Endometrial microvascular endothelial cells (primary cell): ENCODE results near the gene DIS3L2. TPM values are rescaled to one million over a fixed set of nuclear protein-coding genes. Genes with fewer than 3 reads are reported as not detected.
"Not testable (repeated sequence)": the region's sequence is repeated elsewhere in the genome, so short reads cannot be mapped to it uniquely, and the experiment has no call there.

Experiments
- in situ Hi-C: cut with HindIII; loops from 2 replicates; pipeline ENCODE4 v1.10.0; 2017; ENCODE audit warnings: low sequenced_read_pairs, low pct_unique_long_range_greater_than_20kb; ENCODE audit errors: inconsistent ontology term
- total RNA-seq: library from RNA; depleted of rRNA; stranded (reverse); fragments of >200 nt; gene quantifications from one replicate; pipeline ENCODE4 v1.2.3, GENCODE V29; 2015; ENCODE audit errors: inconsistent ontology term

The DIS3L2 gene
- total RNA-seq, 1 donor from 2014 or later, result 25.8 TPM

- in situ Hi-C loops, result no loop called here
Measured at GRCh38 chr2:232316461-232317330, 355.2 kb downstream of the DIS3L2 start.

DNA sequence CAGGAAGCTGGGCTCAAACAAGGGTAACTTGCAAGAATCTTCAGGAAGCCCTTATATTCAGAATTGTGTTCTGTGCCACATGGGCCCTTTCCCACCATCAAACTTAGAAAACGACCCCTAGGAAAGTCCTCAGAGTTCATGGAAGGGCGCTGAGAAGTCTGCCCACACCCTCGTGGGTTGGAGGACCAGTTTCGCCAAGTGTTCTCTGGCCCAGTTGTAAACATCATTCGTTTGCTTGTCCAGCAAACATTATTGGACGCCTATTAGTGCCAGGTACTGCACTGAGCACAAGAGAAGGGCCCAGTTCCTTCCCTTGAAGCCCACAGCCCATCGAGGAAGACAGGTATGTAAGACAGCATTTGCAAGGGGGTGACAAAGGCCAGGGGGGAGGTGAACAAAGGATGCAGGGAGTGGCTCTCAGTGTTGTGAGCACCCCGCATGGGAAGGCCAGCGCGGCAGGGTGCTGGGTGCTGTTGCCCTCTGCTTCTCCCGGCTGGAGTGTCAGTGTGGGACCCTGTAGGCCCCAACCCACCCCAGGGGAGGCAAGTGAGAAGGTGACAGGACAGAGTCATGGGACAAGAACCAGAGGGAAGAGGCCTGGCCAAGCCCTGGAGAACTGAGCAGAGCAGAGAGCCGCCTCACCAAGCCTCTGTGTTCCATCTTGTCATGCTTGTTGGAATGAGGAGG is 356.8 kb downstream of the DIS3L2 start:
- in situ Hi-C loops, result no loop called here

DNA sequence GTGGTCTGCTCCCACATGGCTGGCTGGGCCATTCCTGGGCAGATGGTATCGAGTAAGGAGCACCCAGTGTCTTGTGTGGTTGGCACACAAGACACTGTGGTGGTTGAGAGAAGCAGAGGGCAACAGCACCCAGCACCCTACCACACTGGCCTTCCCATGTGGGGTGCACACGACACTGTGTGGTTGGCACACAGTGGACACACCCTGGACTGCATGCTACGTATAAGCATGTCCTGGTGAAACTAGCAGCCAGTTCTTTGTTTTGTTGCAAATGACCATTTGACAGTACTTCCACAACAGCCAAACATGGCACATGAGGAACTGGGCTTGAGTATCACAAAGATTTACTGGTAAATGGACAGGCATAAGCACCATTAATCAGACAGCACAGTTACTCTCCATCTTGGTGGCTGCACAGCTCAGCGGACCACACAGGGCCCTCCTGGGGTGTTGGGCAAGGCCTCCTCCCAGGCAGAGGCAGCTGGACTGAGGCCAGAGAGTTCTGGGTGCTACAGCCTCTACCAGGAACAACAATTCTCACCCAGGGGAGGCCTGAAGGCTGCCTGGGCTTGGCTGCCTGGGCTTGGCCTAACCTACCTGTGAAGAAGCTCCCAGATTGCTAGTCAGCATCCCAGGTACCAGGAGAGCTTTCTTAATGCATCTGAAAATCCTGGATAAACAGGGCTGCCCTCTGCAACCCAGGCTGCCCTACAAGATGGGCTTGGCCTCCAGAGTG is 357.7 kb downstream of the DIS3L2 start:
- in situ Hi-C loops, result no loop called here

DNA sequence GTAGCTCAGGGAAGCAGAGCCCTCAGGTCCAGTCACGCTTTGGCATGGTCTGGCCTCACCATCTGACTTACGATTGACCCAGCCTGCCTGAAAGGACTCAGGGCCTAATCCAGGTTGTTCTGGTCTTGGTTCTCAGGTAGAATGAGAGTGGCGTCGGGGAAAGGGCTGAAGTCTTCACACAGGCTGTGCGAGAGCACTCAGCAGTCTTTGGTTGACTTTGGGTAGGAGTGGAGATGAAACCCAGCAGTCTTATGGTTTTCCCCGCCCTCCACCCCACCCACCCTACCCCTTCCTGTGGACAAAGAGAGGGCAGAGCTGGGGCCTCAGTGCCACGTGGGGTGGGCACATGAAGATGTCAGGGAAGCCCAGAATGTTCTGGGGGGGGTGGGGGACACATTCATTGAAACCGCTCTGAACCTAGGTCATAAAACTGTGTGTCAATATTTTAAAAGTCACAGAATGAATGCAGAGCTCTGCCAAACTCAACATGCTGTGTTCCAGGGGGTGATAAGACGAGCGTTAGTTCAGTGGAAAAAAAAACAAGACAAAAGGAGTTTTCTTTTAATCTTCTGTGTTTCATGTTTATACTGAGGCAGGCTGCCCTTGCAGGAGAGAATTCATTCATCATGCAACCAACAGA is 358.4 kb downstream of the DIS3L2 start:
- in situ Hi-C loops, result no loop called here

DNA sequence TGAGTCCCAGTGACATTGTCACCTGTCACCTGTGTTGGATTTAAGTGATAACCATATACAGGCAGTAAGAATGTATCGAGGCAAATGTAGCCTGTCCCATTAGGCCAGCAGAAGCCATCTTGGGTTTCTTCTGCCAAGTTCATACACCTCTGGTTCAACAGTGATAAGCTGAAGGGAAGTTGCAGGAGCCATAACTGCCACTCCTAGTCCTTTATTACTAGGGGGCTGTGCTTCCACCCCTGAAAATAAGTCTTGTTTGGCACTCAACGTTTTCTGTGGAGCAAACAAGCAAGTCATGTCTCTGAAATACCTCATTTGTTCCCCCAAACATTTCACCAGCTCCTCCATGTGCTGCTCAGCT is 358.9 kb downstream of the DIS3L2 start:
- in situ Hi-C loops, result no loop called here

DNA sequence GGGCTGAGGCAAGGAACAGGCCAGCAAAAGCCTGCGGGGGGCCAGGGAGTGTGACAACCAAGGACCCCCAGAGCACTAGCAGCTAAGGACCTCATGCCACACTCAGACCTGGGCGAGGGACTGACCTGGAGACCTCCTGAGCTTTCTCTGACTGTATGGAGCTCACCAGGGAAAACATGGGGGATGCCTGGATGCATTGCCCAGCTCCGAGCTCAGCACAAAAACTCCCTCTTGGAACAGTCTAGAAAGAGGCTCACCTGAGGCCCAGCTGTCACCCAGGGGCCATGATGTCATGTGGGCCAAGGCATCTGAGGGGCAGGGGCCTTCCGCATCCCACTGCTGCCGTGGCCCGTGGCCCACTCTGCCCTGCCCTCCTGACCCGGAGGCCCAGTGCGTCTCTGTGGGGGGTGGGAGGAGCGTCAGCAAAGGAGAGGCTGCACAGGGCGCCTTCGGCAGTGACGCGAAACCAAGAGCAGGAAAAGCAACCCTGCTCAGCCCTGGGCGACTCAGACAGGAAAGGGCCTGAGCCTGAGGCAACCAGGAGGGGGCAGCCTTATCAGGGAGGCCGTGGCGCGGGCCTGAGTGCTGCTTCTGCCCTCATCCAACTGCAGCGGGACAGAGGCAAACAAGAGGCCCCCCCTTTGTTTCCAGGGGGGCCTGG is 359.8 kb downstream of the DIS3L2 start:
- in situ Hi-C loops, result no loop called here

DNA sequence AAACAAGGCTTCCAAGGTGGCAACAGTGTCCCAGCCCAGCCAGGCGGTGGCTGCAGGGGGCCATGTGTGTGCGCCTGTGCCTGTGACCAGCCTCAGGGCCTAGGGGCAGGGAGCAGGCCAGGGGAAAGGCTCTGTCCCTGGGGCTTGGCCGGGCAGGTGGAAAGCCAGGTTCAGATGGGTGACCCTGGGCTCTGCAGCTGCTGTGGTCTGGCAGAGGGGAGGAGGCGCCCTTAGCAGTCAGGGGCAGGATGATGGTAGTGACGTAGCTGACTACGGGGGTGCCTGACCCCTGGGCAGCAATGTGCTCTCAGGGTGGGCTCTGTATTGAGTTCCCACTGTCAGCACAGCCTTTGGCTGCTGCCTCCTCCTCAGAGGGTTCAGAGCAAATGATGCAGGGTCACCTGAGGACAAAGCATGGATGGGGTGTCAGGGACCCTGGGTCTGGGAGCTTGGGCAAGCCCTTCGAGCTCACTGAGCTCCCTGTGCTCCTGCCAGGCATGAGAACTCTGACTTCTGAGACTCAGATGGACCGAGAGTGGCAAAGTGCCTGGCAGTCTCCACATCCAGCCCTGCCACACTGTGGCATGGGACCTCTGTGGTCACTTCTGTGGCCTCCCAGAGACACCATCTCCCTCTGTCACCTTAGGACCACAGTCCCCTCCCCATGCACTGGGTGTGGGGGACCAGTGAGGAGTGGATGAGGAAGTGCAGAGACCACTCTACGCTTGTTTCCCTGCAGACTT is 360.5 kb downstream of the DIS3L2 start:
- in situ Hi-C loops, result no loop called here

GRCh38 chr2:232322560-232323327 is 361.2 kb downstream of the DIS3L2 start:
- in situ Hi-C loops, result no loop called here

- in situ Hi-C loops, result no loop called here
Measured at GRCh38 chr2:232323328-232323650, 361.8 kb downstream of the DIS3L2 start.

DNA sequence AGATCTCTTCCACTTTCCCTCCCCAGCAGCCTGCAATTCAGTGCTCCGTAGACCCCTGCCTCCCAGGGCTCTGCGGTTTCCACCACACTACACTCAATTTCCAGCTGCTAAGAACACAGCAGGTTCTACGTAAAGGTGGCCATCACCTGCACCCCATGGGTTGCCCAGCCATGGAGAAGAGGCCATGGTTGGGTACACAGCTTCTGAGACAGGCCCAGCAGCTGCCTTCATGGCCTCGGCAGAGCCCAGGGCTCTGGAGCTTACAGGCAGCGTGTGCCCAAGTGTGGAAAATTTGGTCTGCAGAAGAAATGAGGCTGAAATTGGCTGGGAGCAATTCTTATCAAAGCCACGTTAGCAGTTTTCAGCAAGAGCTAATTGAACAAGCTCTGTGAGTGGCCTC is 362.5 kb downstream of the DIS3L2 start:
- in situ Hi-C loops, result not testable (repeated sequence)

DNA sequence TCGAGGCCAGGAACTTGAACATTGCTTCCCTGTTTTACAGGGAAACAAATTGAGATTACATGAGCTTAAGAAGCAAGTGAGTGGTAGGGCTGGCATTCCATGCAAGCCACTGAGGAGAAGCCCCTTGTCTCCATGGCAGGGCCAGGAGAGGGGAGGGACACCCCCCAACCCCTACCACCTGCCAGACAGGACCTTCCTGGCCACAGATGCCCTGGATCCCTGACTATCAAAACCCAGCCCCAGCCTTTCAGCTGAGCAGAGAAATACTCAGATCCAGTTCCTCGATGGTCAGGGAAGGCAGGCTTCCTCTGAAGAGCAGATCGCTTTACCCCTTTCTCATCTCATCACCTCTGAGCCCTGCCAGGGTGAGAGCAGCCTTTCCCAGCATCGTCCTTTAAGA is 363.3 kb downstream of the DIS3L2 start:
- in situ Hi-C loops, result no loop called here

DNA sequence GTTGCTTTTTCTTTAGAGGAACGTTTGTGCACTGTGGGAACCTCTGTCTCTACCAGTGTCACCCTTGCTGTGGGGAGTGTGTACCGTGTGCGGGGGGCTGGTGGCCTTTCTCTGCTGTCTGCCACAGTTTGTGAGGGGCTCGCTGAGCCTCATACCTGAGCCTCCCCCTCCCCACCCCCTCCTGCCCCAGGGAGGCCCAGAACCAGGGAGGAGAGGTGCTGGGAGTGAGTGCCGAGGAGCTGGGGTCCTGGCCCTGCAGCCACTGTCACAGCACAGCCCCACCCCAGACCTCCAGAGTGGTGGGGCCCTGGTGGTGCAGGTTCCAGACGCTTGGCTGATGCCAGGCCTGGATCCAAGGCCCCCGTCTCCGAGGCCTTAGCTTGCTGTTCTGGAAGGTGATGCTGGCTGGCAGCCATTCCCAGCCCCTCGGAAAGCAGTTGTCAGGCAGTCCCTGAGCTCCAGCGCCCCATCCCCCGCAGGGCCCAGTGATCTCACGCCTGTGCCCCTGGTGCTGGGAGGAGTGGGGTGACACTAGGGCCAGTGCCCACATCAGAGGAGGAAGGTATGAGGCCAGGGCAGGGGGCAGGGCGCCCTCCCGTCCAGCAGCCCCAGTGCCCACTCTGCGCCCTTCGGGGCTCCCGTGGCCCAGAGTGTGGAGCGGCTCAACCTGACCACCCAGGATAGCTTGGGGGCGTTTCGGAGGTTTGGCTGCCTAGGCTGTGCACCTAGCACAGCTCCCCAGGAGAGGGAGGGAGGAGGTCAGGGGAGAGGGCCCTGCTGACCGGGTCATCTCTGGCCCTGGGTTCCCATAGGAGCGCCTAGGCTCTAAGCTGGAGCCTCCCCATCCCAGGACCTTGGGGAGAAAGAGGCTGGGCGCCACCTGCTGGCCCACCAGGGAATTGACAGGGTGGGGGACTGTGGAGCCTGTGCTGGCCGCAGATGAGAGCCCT is 364.1 kb downstream of the DIS3L2 start:
- in situ Hi-C loops, result no loop called here

DNA sequence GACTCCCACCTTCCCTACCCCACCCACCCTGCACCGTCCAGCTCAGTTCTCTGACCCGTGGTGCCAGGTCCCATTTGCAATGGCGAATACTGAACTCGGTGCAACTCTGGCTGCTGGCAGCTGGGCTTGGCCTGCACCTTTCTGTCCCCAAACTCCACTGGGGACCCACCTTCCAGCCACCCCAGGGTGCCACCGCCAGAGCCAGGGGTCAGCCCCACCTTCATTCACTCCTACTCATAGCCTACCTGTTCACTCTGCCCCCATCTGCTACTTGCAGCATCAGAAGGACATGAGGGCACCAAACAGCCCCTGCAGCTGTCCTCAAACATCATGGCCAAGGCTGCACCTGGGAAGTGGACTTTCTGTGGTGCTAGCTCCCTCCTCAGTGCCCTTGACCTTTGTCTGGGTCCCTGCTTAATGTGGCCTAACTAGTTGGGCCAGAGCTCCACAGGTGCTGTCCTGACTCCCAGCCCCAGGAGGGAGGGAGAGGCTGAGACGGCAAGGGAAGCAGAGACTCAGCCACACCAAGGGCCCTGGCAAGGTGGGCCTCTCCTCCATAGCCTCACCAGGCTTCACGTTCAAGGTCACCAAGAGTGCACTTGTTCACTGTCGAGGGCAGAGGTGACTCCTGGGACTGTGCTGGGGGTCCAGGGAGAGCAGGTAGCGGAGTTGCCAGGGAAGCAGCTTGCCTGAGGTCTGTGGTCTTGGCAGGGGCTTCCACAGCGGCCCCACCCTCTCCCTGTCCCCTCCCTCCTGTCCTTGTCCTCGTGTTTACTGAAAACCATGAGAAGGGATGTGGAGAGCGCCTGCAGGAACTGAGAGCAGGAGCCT is 365.0 kb downstream of the DIS3L2 start:
- in situ Hi-C loops, result not testable (repeated sequence)

- in situ Hi-C loops, result no loop called here
Measured at GRCh38 chr2:232327105-232328031, 365.9 kb downstream of the DIS3L2 start.

DNA sequence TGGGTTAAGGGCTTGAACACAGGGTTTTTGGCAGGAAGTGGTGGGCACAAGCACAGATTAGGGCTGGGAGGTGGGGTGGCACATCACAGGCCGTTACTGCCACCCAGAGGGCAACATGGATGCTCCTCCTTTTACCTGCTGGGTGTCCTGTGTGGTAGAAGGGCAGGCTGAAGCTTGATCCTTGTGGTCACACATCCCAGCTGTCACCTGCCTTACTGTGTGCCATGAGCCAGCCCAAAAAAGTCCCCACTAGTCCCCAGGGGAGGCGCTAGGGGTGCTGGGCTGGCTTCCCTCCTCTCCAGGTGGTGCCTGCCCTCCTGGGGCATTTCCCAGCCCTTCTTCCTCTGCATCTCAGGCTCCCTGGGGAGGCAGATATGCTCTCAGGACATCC is 366.5 kb downstream of the DIS3L2 start:
- in situ Hi-C loops, result no loop called here
